Esophagus squamous epithelium (tissue), 4 donors: Measurements from ENCODE around the gene MRPL19.

Source experiments
- POLR2A ChIP-seq, 4 donors: fragments of 450-650 bp; IDR thresholded peaks; one replicate each; pipeline ENCODE4 v1.6.1; 2017; ENCODE audit warnings: antibody characterized with exemption in 4 of 4, mild to moderate bottlenecking in 4 of 4, moderate library complexity in 3 of 4
- TF ChIP-seq, protein P1 (sequence below), 6 experiments: fragments of 450-650 bp in 4 of 6; fragments of 200-600 bp in 2 of 6; sonication (generic) in 2 of 6; IDR thresholded peaks; one replicate each; pipeline ENCODE4 v1.5.1; 2016 to 2019; ENCODE audit warnings: antibody characterized with exemption in 6 of 6, mild to moderate bottlenecking in 4 of 6, moderate library complexity in 4 of 6

- TF ChIP-seq, protein P1, sequence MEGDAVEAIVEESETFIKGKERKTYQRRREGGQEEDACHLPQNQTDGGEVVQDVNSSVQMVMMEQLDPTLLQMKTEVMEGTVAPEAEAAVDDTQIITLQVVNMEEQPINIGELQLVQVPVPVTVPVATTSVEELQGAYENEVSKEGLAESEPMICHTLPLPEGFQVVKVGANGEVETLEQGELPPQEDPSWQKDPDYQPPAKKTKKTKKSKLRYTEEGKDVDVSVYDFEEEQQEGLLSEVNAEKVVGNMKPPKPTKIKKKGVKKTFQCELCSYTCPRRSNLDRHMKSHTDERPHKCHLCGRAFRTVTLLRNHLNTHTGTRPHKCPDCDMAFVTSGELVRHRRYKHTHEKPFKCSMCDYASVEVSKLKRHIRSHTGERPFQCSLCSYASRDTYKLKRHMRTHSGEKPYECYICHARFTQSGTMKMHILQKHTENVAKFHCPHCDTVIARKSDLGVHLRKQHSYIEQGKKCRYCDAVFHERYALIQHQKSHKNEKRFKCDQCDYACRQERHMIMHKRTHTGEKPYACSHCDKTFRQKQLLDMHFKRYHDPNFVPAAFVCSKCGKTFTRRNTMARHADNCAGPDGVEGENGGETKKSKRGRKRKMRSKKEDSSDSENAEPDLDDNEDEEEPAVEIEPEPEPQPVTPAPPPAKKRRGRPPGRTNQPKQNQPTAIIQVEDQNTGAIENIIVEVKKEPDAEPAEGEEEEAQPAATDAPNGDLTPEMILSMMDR (IDR thresholded peaks at IDR 0.05), result no peak
- TF ChIP-seq POLR2A (IDR thresholded peaks at IDR 0.05), result no peak
These were observed 43.8 kb upstream of the MRPL19 start for GRCh38 chr2:75602724-75603342.
